Liver (tissue), 9 donors: ENCODE data around the gene FXYD4. TPM values are rescaled to one million over a fixed set of nuclear protein-coding genes. Genes with fewer than 3 reads are reported as not detected.

Source experiments
- DNase-seq: peaks from one replicate; pipeline ENCODE4 v3.0.0-alpha.2; 2017; ENCODE audit warnings: low spot score
- H3K27ac ChIP-seq, 2 donors: one replicate each; pipeline ENCODE4 v1.7.0; 2013; ENCODE audit warnings: inconsistent platforms in 2 of 2, low read length in 2 of 2, control low read depth in 1 of 2, low read depth in 1 of 2, mild to moderate bottlenecking in 1 of 2
- H3K27me3 ChIP-seq, 4 donors: one replicate each; pipeline versions ENCODE4 v1.6.1 to v1.7.0; 2013; ENCODE audit warnings: low read length in 3 of 4, inconsistent platforms in 1 of 4, mild to moderate bottlenecking in 1 of 4, moderate library complexity in 1 of 4; ENCODE audit not compliant: control insufficient read depth in 4 of 4, insufficient read depth in 4 of 4
- H3K36me3 ChIP-seq, 4 donors: one replicate each; pipeline versions ENCODE4 v1.6.1 to v1.7.0; 2013; ENCODE audit warnings: low read length in 3 of 4, mild to moderate bottlenecking in 3 of 4, low read depth in 1 of 4, moderate library complexity in 1 of 4; ENCODE audit not compliant: control insufficient read depth in 4 of 4, insufficient read depth in 3 of 4
- H3K4me1 ChIP-seq, 4 donors: one replicate each; pipeline versions ENCODE4 v1.6.1 to v1.7.0; 2013; ENCODE audit warnings: low read length in 3 of 4, mild to moderate bottlenecking in 3 of 4, moderate library complexity in 1 of 4; ENCODE audit not compliant: control insufficient read depth in 4 of 4, insufficient read depth in 4 of 4
- H3K4me3 ChIP-seq, 3 donors: one replicate each; pipeline versions ENCODE4 v1.6.1 to v1.7.0; 2013; ENCODE audit warnings: low read length in 3 of 3, control low read depth in 1 of 3, low read depth in 1 of 3, mild to moderate bottlenecking in 1 of 3
- H3K9ac ChIP-seq, 2 donors: one replicate each; pipeline ENCODE4 v1.7.0; 2013; ENCODE audit warnings: low read length in 2 of 2, mild to moderate bottlenecking in 2 of 2, moderate library complexity in 2 of 2, control low read depth in 1 of 2, low read depth in 1 of 2
- H3K9me3 ChIP-seq, 4 donors: one replicate each; pipeline versions ENCODE4 v1.6.1 to v1.7.0; 2013; ENCODE audit warnings: low read length in 3 of 4; ENCODE audit not compliant: control insufficient read depth in 4 of 4
- ATF3 ChIP-seq: IDR thresholded peaks from 2 replicates; pipeline ENCODE4 v1.6.1; 2016; ENCODE audit warnings: antibody characterized with exemption
- EGR1 ChIP-seq, 2 donors: IDR thresholded peaks; 2 replicates each; pipeline ENCODE4 v1.6.1; 2016 to 2018; ENCODE audit warnings: antibody characterized with exemption in 2 of 2, low read depth in 2 of 2
- FOXA1 ChIP-seq: IDR thresholded peaks from 2 replicates; pipeline ENCODE4 v1.6.1; 2016; ENCODE audit warnings: antibody characterized with exemption
- FOXA2 ChIP-seq: IDR thresholded peaks from 2 replicates; pipeline ENCODE4 v1.6.1; 2016; ENCODE audit warnings: antibody characterized with exemption
- HNF4A ChIP-seq, 2 donors: conservative IDR thresholded peaks; 2 replicates each; pipeline ENCODE4 v1.6.1; 2016; ENCODE audit warnings: antibody characterized with exemption in 2 of 2, mild to moderate bottlenecking in 2 of 2
- HNF4G ChIP-seq: IDR thresholded peaks from 2 replicates; pipeline ENCODE4 v1.6.1; 2016; ENCODE audit warnings: antibody characterized with exemption
- JUND ChIP-seq, 2 donors: IDR thresholded peaks; 2 replicates each; pipeline ENCODE4 v1.6.1; 2016; ENCODE audit warnings: antibody characterized with exemption in 2 of 2
- NR2F2 ChIP-seq: IDR thresholded peaks from 2 replicates; pipeline ENCODE4 v1.6.1; 2016; ENCODE audit warnings: antibody characterized with exemption
- RAD21 ChIP-seq, 2 donors: IDR thresholded peaks; 2 replicates each; pipeline ENCODE4 v1.6.1; 2016; ENCODE audit warnings: antibody characterized with exemption in 2 of 2, mild to moderate bottlenecking in 2 of 2
- RXRA ChIP-seq, 2 donors: IDR thresholded peaks; 2 replicates each; pipeline ENCODE4 v1.6.1; 2017 to 2018; ENCODE audit warnings: antibody characterized with exemption in 2 of 2, mild to moderate bottlenecking in 1 of 2
- SP1 ChIP-seq: IDR thresholded peaks from 2 replicates; pipeline ENCODE4 v1.6.1; 2018; ENCODE audit warnings: antibody characterized with exemption, mild to moderate bottlenecking
- TAF1 ChIP-seq: conservative IDR thresholded peaks from 2 replicates; pipeline ENCODE4 v1.6.1; 2016; ENCODE audit warnings: antibody characterized with exemption, mild to moderate bottlenecking
- YY1 ChIP-seq: IDR thresholded peaks from 2 replicates; pipeline ENCODE4 v1.6.1; 2016; ENCODE audit warnings: antibody characterized with exemption, mild to moderate bottlenecking
- WGBS: extraction: QIAGEN DNeasy Blood & Tissue Kit; methylation state at CpG from one replicate; pipeline ENCODE4 v1.1.7; 2013; 5-methylcytosine and 5-hydroxymethylcytosine counted together
- polyA plus RNA-seq, 2 donors: library from polyadenylated mRNA; stranded (reverse) in 1 of 2; unstranded in 1 of 2; fragments of 200-250 nt in 1 of 2; fragments of >200 nt in 1 of 2; fragmentation: Nextera tagmentation in 1 of 2; extraction: Ambion mirVana in 1 of 2; gene quantifications; one replicate each; pipeline versions ENCODE4 v1.2.1 to v1.2.3, GENCODE V29; 2013 to 2015
- total RNA-seq, 2 donors: library from RNA; depleted of rRNA; stranded (reverse); fragments of >200 nt; gene quantifications; one replicate each; pipeline ENCODE4 v1.2.3, GENCODE V29; 2014
- TF ChIP-seq, protein P1 (sequence below): IDR thresholded peaks from 2 replicates; pipeline ENCODE4 v1.6.1; 2016; ENCODE audit warnings: antibody characterized with exemption
- TF ChIP-seq, protein P2 (sequence below): IDR thresholded peaks from 2 replicates; pipeline ENCODE4 v1.6.1; 2016; ENCODE audit warnings: antibody characterized with exemption, mild to moderate bottlenecking
- donor health status: healthy.
- donor health status: healthy.
- donor health status: healthy.
- donor health status: healthy.
- donor health status: healthy.

Gene FXYD4
- total and polyA plus RNA-seq, 4 donors = not detected

DNA sequence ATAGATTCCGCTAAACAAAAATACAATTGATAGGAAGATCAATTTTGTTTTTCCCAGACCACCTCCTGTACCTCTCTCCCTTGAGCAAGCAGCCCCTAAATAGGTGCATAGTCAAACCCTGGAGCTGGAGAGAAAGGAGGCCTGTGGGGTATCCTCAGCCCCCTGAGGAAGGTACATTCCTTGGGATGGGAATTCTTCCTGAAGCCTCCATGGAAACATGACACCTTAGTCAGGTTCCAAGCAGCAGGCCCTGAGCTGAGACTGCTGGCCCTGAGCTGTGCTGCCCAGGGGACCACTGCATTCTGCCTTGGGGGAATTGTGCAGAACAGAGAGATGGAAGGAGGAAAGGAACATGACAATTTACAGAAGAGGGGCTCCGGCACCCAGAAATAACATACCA lies 30.2 kb downstream of the FXYD4 start:
- Histone ChIP-seq H3K27me3 (no peaks in the 10 kb centered on the region), H3K9me3 (no peaks in the 10 kb centered on the region), H3K4me1 (peaks cover 19 to 76% (median 62%) of the 10 kb centered on the region in 4 donors), H3K9ac (no peak overlapping the region), H3K4me3 (no peak overlapping the region), H3K27ac (no peak overlapping the region), H3K36me3 (peaks cover 0 to 9% (median 4%) of the 10 kb centered on the region in 4 donors)
- TF ChIP-seq FOXA2 (no peak), HNF4G (no peak), FOXA1 (no peak), SP1 (no peak), RAD21 (IDR thresholded peaks at IDR 0.05) (no peak), RXRA (IDR thresholded peaks at IDR 0.05) (no peak), HNF4A (conservative IDR thresholded peaks at IDR 0.05) (no peak), ATF3 (no peak), NR2F2 (no peak), JUND (IDR thresholded peaks at IDR 0.05) (no peak), TAF1 (no peak), EGR1 (IDR thresholded peaks at IDR 0.05; ENCODE audit: low read depth in 2 of 2) (no peak), YY1 (no peak)
- TF ChIP-seq, protein P1, sequence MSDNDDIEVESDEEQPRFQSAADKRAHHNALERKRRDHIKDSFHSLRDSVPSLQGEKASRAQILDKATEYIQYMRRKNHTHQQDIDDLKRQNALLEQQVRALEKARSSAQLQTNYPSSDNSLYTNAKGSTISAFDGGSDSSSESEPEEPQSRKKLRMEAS = no peak
- TF ChIP-seq, protein P2, sequence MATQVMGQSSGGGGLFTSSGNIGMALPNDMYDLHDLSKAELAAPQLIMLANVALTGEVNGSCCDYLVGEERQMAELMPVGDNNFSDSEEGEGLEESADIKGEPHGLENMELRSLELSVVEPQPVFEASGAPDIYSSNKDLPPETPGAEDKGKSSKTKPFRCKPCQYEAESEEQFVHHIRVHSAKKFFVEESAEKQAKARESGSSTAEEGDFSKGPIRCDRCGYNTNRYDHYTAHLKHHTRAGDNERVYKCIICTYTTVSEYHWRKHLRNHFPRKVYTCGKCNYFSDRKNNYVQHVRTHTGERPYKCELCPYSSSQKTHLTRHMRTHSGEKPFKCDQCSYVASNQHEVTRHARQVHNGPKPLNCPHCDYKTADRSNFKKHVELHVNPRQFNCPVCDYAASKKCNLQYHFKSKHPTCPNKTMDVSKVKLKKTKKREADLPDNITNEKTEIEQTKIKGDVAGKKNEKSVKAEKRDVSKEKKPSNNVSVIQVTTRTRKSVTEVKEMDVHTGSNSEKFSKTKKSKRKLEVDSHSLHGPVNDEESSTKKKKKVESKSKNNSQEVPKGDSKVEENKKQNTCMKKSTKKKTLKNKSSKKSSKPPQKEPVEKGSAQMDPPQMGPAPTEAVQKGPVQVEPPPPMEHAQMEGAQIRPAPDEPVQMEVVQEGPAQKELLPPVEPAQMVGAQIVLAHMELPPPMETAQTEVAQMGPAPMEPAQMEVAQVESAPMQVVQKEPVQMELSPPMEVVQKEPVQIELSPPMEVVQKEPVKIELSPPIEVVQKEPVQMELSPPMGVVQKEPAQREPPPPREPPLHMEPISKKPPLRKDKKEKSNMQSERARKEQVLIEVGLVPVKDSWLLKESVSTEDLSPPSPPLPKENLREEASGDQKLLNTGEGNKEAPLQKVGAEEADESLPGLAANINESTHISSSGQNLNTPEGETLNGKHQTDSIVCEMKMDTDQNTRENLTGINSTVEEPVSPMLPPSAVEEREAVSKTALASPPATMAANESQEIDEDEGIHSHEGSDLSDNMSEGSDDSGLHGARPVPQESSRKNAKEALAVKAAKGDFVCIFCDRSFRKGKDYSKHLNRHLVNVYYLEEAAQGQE = no peak
- 91% methylated on average over 2 of the region's 2 CpGs for WGBS
- DNase-seq = no peak

DNA sequence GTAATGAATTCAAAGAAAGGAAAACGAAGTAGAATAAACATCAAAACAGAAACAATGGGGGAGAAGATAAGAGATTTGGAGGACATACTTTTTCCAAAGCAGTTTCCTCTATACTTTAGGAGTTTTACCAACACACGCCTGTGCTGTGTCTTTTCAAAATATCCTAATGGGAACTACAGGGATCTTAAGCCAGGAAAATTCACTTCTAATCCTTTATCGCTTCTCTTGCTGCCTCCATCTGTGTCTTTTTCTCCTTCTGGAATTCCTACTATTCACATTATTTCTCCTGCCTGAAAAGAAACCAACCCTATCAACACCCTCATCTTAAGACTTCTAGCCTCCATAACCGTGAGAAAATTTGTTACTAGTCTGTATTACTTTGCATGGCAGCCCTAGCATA lies 30.7 kb downstream of the FXYD4 start:
- H3K9me3 ChIP-seq = no peaks in the 10 kb centered on the region
- peaks cover 19 to 76% (median 62%) of the 10 kb centered on the region in 4 donors for H3K4me1 ChIP-seq
- peaks cover 0 to 9% (median 4%) of the 10 kb centered on the region in 4 donors for H3K36me3 ChIP-seq
- H3K27ac ChIP-seq = no peak overlapping the region
- no peaks in the 10 kb centered on the region for H3K27me3 ChIP-seq
- 53% methylated on average over 4 of the region's 4 CpGs for WGBS
- H3K4me3 ChIP-seq = no peak overlapping the region
- H3K9ac ChIP-seq = no peak overlapping the region
- DNase-seq = no peak
- TF ChIP-seq HNF4G (no peak), ATF3 (no peak), NR2F2 (no peak), FOXA2 (no peak), TAF1 (no peak)

DNA sequence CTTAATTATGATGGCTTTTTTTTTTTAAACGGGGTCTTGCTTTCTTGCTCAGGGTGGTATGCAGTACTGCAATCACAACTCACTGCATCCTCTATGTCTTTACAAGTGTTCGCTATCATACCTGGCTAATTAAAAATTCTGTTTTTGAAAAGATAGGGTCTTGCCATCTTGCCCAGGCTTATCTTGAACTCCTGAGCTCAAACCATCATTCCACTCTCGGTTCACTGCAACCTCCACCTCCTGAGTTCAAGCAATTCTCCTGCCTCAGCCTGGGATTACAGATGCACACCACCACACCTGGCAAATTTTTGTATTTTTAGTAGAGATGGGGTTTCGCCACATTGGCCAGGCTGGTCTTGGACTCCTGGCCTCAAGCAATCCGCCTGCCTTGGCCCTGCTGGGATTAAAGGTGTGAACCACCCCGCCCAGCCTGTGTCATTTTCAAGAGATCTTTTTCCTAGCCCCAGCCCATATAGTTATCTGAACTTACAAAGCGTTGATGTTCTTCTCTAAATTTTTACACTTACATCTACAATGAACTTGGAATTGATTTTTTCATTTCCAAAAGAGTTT lies 31.5 kb downstream of the FXYD4 start:
- Histone ChIP-seq H3K9ac (no peak overlapping the region), H3K27ac (no peak overlapping the region), H3K4me3 (no peak overlapping the region), H3K9me3 (no peaks in the 10 kb centered on the region), H3K4me1 (peaks cover 19 to 69% (median 62%) of the 10 kb centered on the region in 4 donors), H3K36me3 (peaks cover 0 to 9% (median 4%) of the 10 kb centered on the region in 4 donors), H3K27me3 (no peaks in the 10 kb centered on the region)
- TF ChIP-seq HNF4A (conservative IDR thresholded peaks at IDR 0.05) (no peak), TAF1 (no peak), HNF4G (no peak), RAD21 (IDR thresholded peaks at IDR 0.05) (no peak), ATF3 (no peak)
- DNase-seq = no peak
- 75% methylated on average over 7 of the region's 7 CpGs for WGBS
